ENCODE measurements around the gene XCL2.

DNA sequence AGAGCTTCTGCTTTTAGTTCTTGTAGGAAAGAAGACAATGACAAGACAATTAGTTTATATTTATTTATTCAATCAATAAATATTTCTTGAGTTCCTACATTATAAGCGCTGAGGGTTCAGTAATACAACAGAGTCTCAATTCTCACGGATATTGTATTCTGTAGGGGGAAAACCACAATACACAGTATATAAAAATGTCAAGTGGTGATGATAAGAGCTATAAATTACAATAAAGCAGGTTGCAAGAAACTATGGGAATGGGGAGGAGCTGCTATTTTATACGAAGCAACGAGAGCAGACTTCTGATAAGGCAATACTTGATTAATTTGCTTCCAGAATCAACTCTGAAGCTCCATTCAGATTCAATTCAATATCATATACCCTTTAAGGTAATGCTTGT is 22.0 kb upstream of the XCL2 start:
- TF ChIP-seq CTCF (IDR thresholded peaks at IDR 0.05) (no peak), POLR2A (IDR thresholded peaks at IDR 0.05) (no peak)
